ENCODE data around the gene GMFB. TPM values are rescaled to one million over a fixed set of nuclear protein-coding genes. Genes with fewer than 3 reads are reported as not detected.

The GMFB gene
- total and polyA plus RNA-seq, 9 of the 15 experiments (the other 6 are each of a cell fraction or from before 2014, with no cell fraction given) = 14.0 to 31.7 (median 20.5) TPM

DNA sequence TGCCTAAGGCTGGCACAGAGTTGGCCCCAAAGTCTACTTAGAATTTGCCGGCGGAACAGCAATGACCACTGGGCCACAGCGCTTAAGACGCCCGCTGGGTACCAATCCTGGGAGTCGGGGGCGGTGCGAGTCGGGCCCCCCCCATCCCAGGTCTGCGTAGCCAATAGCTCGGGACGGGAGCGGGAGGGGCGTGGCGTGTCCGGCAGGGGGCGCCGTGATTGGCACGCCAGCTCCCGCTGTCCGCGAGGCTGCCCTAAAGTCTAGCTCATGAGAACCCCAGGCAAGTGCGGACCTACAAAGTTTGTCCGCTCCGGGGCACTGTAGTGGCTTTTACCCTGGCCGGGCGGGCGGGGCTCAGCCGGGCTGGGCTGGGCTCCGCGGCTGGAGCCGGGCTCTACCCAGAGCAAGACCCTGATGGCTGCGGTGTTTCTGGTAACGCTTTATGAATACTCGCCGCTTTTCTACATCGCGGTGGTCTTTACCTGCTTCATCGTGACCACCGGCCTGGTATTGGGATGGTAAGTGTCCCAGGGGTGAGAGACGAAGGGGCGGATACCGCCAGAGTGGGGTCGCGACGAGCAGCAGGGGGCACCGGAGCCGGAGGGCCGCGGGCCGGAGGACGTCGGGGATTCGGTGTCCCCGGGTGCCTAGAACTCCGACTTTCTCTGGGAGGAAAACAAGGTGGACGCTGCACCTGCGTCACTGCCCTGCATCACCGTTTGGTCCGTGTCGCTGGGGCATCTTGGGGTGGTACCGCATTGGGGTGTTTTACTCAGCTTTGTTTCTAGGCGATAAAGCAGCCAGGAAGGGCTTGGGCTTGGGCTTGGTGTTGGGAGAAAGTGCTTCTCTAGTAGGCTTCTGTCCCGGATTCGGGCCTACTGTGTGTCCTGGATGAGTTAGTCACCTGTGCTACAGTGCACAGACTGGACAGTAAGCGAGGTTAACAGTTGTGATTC lies 21.0 kb upstream of the GMFB start, which contains the start of gene CGRRF1 (continued):
- TF ChIP-seq POLR2AphosphoS5 (IDR thresholded peaks at IDR 0.05; ENCODE audit: control insufficient read depth, insufficient read depth, low read depth, low read length) (no peak), ZNF76 (CRISPR knock-in tag; IDR thresholded peaks at IDR 0.05; ENCODE audit: borderline replicate concordance) (no peak), ZNF785 (CRISPR knock-in tag; IDR thresholded peaks at IDR 0.05) (no peak), HLTF (IDR thresholded peaks at IDR 0.05) (no peak; the same call in 1 of the 2 replicates), KLF10 (CRISPR knock-in tag; IDR thresholded peaks at IDR 0.05) (no peak), CCNT2 (IDR thresholded peaks at IDR 0.05; ENCODE audit: borderline replicate concordance, extremely low read depth, insufficient read length, low read depth, low read length) (peak; percentile 63), MCM3 (IDR thresholded peaks at IDR 0.05) (no peak), SRSF9 (IDR thresholded peaks at IDR 0.05; ENCODE audit: borderline replicate concordance, low read depth, low read length) (no peak), RNF2 (IDR thresholded peaks at IDR 0.05) (no peak), ZFX (CRISPR knock-in tag; IDR thresholded peaks at IDR 0.05) (peak; percentile 71; the same call in 1 of the 2 replicates), HMGN3 (IDR thresholded peaks at IDR 0.05; ENCODE audit: borderline replicate concordance, extremely low read depth, insufficient read length, low read depth, low read length) (peak; percentile 63), MTA3 (IDR thresholded peaks at IDR 0.05; ENCODE audit: borderline replicate concordance) (peak; percentile 99), ARNT (IDR thresholded peaks at IDR 0.05) (no peak), ZNF143 (CRISPR knock-in tag; IDR thresholded peaks at IDR 0.05) (no peak), FIP1L1 (IDR thresholded peaks at IDR 0.05; ENCODE audit: low read depth, low read length, poor library complexity, severe bottlenecking) (no peak), IFI16 (CRISPR knock-in tag; IDR thresholded peaks at IDR 0.05) (no peak), TBL1XR1 (IDR thresholded peaks at IDR 0.05; ENCODE audit: low read length in 2 of 2) (no peak), POLR2G (IDR thresholded peaks at IDR 0.05; ENCODE audit: low read depth, low read length) (peak; percentile 81), PHF8 (IDR thresholded peaks at IDR 0.05; ENCODE audit: borderline replicate concordance, low read length) (peak; percentile 72; the same call in 1 of the 2 replicates)
- TF ChIP-seq, protein P1, sequence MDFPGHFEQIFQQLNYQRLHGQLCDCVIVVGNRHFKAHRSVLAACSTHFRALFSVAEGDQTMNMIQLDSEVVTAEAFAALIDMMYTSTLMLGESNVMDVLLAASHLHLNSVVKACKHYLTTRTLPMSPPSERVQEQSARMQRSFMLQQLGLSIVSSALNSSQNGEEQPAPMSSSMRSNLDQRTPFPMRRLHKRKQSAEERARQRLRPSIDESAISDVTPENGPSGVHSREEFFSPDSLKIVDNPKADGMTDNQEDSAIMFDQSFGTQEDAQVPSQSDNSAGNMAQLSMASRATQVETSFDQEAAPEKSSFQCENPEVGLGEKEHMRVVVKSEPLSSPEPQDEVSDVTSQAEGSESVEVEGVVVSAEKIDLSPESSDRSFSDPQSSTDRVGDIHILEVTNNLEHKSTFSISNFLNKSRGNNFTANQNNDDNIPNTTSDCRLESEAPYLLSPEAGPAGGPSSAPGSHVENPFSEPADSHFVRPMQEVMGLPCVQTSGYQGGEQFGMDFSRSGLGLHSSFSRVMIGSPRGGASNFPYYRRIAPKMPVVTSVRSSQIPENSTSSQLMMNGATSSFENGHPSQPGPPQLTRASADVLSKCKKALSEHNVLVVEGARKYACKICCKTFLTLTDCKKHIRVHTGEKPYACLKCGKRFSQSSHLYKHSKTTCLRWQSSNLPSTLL (IDR thresholded peaks at IDR 0.05) = no peak
- TF ChIP-seq, protein P2, sequence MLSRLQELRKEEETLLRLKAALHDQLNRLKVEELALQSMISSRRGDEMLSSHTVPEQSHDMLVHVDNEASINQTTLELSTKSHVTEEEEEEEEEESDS (CRISPR knock-in tag; IDR thresholded peaks at IDR 0.05) = no peak
- TF ChIP-seq, protein P3, sequence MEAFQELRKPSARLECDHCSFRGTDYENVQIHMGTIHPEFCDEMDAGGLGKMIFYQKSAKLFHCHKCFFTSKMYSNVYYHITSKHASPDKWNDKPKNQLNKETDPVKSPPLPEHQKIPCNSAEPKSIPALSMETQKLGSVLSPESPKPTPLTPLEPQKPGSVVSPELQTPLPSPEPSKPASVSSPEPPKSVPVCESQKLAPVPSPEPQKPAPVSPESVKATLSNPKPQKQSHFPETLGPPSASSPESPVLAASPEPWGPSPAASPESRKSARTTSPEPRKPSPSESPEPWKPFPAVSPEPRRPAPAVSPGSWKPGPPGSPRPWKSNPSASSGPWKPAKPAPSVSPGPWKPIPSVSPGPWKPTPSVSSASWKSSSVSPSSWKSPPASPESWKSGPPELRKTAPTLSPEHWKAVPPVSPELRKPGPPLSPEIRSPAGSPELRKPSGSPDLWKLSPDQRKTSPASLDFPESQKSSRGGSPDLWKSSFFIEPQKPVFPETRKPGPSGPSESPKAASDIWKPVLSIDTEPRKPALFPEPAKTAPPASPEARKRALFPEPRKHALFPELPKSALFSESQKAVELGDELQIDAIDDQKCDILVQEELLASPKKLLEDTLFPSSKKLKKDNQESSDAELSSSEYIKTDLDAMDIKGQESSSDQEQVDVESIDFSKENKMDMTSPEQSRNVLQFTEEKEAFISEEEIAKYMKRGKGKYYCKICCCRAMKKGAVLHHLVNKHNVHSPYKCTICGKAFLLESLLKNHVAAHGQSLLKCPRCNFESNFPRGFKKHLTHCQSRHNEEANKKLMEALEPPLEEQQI (IDR thresholded peaks at IDR 0.05) = no peak
